HEK293 (cell line): ENCODE results near the gene MSRB2.

Experiments
- CTCF ChIA-PET: fragments of 350-600 bp; formaldehyde crosslinking; extraction: SDS; loops from one replicate; lab custom pipeline; 2021; ENCODE audit warnings: antibody characterized with exemption; lab: Yijun Ruan, JAX
- POLR2A ChIA-PET: fragments of 300-600 bp; formaldehyde crosslinking; extraction: SDS; loops from one replicate; lab custom pipeline; 2020; ENCODE audit warnings: antibody characterized with exemption, inconsistent platforms; lab: Yijun Ruan, JAX
- H3K27ac ChIP-seq: fragments of 200-500 bp; sonication (Bioruptor generic); 2 replicates; pipeline ENCODE4 v1.5.1; 2014; ENCODE audit warnings: low read depth, low read length, control low read depth, inconsistent platforms; ENCODE audit errors: extremely low read depth
- H3K36me3 ChIP-seq, 2 experiments: fragments of 200-500 bp in 1 of 2; sonication (Bioruptor generic) in 1 of 2; 1 replicate in 1 of 2; 2 replicates in 1 of 2; pipeline ENCODE4 v1.5.1; 2014 to 2017; ENCODE audit warnings: inconsistent platforms in 2 of 2, low read length in 2 of 2; ENCODE audit not compliant: control insufficient read depth in 2 of 2, insufficient read depth in 1 of 2
- H3K4me1 ChIP-seq: fragments of 200-500 bp; sonication (Bioruptor generic); 2 replicates; pipeline ENCODE4 v1.5.1; 2014; ENCODE audit warnings: mild to moderate bottlenecking, low read length, inconsistent platforms; ENCODE audit not compliant: control insufficient read depth, insufficient read depth
- H3K4me3 ChIP-seq: 2 replicates; pipeline ENCODE4 v1.5.1; 2011; ENCODE audit warnings: low read depth, mild to moderate bottlenecking, control low read depth, low read length, moderate library complexity
- H3K9me3 ChIP-seq: fragments of 200-500 bp; sonication (Bioruptor generic); 2 replicates; pipeline ENCODE4 v1.5.1; 2014; ENCODE audit warnings: low read depth, low read length, inconsistent platforms; ENCODE audit not compliant: control insufficient read depth, insufficient read depth
- HOXA7 ChIP-seq: sonication (generic); formaldehyde crosslinking; IDR thresholded peaks from 2 replicates; pipeline ENCODE4 v1.8.1; 2022; ENCODE audit warnings: missing genetic modification reagents, borderline replicate concordance
- KLF10 ChIP-seq: fragments of 450-650 bp; IDR thresholded peaks from 2 replicates; pipeline ENCODE4 v1.5.1; 2018; ENCODE audit warnings: missing biosample characterization, mild to moderate bottlenecking, missing genetic modification characterization
- SP2 ChIP-seq: fragments of 450-650 bp; formaldehyde crosslinking; IDR thresholded peaks from 2 replicates; pipeline ENCODE4 v1.5.1; 2016; ENCODE audit warnings: missing biosample characterization, missing genetic modification characterization
- WT1 ChIP-seq: fragments of 450-650 bp; formaldehyde crosslinking; IDR thresholded peaks from 2 replicates; pipeline ENCODE4 v1.5.1; 2016; ENCODE audit warnings: missing biosample characterization, missing genetic modification characterization
- ZBTB17 ChIP-seq: fragments of 450-650 bp; formaldehyde crosslinking; IDR thresholded peaks from 2 replicates; pipeline ENCODE4 v1.5.1; 2016; ENCODE audit warnings: missing biosample characterization, missing genetic modification characterization
- ZBTB44 ChIP-seq: fragments of 450-650 bp; IDR thresholded peaks from 2 replicates; pipeline ENCODE4 v1.5.1; 2018; ENCODE audit warnings: missing biosample characterization, mild to moderate bottlenecking, missing genetic modification characterization
- ZBTB7A ChIP-seq: fragments of 450-650 bp; formaldehyde crosslinking; IDR thresholded peaks from 2 replicates; pipeline ENCODE4 v1.5.1; 2016; ENCODE audit warnings: low read depth, missing biosample characterization, missing genetic modification characterization
- ZFHX2 ChIP-seq: fragments of 450-650 bp; formaldehyde crosslinking; conservative IDR thresholded peaks from 2 replicates; pipeline ENCODE4 v1.5.1; 2016; ENCODE audit warnings: missing biosample characterization, missing genetic modification characterization
- ZFP69B ChIP-seq: fragments of 450-650 bp; formaldehyde crosslinking; IDR thresholded peaks from 2 replicates; pipeline ENCODE4 v1.5.1; 2016; ENCODE audit warnings: missing biosample characterization, missing genetic modification characterization
- ZNF366 ChIP-seq: fragments of 450-650 bp; formaldehyde crosslinking; conservative IDR thresholded peaks from 2 replicates; pipeline ENCODE4 v1.5.1; 2016; ENCODE audit warnings: missing biosample characterization, missing genetic modification characterization
- ZNF416 ChIP-seq: fragments of 450-650 bp; formaldehyde crosslinking; IDR thresholded peaks from 2 replicates; pipeline ENCODE4 v1.5.1; 2016; ENCODE audit warnings: missing biosample characterization, missing genetic modification characterization
- ZNF449 ChIP-seq: fragments of 450-650 bp; formaldehyde crosslinking; IDR thresholded peaks from 2 replicates; pipeline ENCODE4 v1.5.1; 2017; ENCODE audit warnings: missing biosample characterization, mild to moderate bottlenecking, missing genetic modification characterization, moderate library complexity
- ZNF513 ChIP-seq: fragments of 450-650 bp; IDR thresholded peaks from 2 replicates; pipeline ENCODE4 v1.5.1; 2018; ENCODE audit warnings: missing biosample characterization, missing genetic modification characterization
- ZNF530 ChIP-seq: fragments of 450-650 bp; formaldehyde crosslinking; IDR thresholded peaks from 2 replicates; pipeline ENCODE4 v1.5.1; 2016; ENCODE audit warnings: low read depth, missing biosample characterization, missing genetic modification characterization
- ZNF549 ChIP-seq: fragments of 450-650 bp; IDR thresholded peaks from 2 replicates; pipeline ENCODE4 v1.5.1; 2018; ENCODE audit warnings: missing biosample characterization, missing genetic modification characterization, mild to moderate bottlenecking, inconsistent platforms, moderate library complexity
- ZNF596 ChIP-seq: fragments of 450-650 bp; IDR thresholded peaks from 2 replicates; pipeline ENCODE4 v1.5.0; 2018; ENCODE audit warnings: missing biosample characterization, mild to moderate bottlenecking, missing genetic modification characterization, moderate library complexity
- ZNF747 ChIP-seq: fragments of 450-650 bp; formaldehyde crosslinking; IDR thresholded peaks from 2 replicates; pipeline ENCODE4 v1.5.1; 2016; ENCODE audit warnings: missing biosample characterization, missing genetic modification characterization
- TF ChIP-seq, protein P1 (sequence below): fragments of 450-650 bp; formaldehyde crosslinking; IDR thresholded peaks from 2 replicates; pipeline ENCODE4 v1.5.1; 2016; ENCODE audit warnings: missing biosample characterization, missing genetic modification characterization, borderline replicate concordance
- TF ChIP-seq, protein P2 (sequence below): fragments of 450-650 bp; formaldehyde crosslinking; IDR thresholded peaks from 2 replicates; pipeline ENCODE4 v1.5.1; 2016; ENCODE audit warnings: missing biosample characterization, missing genetic modification characterization

MSRB2 gene

DNA sequence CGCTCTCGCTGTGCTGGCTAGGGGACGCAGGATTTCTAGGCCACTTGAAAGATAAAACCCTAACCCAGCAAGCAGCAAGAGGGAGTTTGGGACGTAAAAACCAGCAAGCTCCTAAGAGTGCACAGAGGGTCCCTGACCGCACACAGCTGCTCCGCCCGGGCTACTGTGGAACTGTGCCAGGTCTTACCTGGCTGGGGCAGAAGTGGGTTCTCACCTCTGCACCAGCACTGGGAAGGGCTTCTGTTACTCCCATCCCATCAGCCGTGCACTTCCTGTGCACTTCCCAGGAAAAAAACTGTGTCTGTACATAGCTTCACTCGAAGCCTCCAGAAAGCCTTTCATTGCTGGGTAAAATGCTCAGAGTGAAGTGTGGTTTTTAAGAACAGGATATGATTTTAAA is 50.9 kb downstream of the MSRB2 start:
- Histone ChIP-seq H3K9me3 (no peaks in the 10 kb centered on the region), H3K4me1 (no peaks in the 10 kb centered on the region), H3K27ac (no peak overlapping the region)
- TF ChIP-seq ZBTB44 (no peak), WT1 (tag by site-specific recombination) (no peak), ZNF530 (tag by site-specific recombination) (no peak), ZBTB7A (tag by site-specific recombination) (no peak), HOXA7 (CRISPR knock-in tag) (no peak), KLF10 (tag by site-specific recombination) (no peak), ZNF513 (no peak), SP2 (tag by site-specific recombination) (no peak), ZFP69B (no peak), ZFHX2 (tag by site-specific recombination) (no peak), ZNF549 (tag by site-specific recombination) (no peak), ZBTB17 (tag by site-specific recombination) (no peak), ZNF416 (tag by site-specific recombination) (no peak), ZNF596 (no peak), ZNF449 (tag by site-specific recombination) (no peak), ZNF747 (tag by site-specific recombination) (no peak), ZNF366 (tag by site-specific recombination) (no peak)
- TF ChIP-seq, protein P1, sequence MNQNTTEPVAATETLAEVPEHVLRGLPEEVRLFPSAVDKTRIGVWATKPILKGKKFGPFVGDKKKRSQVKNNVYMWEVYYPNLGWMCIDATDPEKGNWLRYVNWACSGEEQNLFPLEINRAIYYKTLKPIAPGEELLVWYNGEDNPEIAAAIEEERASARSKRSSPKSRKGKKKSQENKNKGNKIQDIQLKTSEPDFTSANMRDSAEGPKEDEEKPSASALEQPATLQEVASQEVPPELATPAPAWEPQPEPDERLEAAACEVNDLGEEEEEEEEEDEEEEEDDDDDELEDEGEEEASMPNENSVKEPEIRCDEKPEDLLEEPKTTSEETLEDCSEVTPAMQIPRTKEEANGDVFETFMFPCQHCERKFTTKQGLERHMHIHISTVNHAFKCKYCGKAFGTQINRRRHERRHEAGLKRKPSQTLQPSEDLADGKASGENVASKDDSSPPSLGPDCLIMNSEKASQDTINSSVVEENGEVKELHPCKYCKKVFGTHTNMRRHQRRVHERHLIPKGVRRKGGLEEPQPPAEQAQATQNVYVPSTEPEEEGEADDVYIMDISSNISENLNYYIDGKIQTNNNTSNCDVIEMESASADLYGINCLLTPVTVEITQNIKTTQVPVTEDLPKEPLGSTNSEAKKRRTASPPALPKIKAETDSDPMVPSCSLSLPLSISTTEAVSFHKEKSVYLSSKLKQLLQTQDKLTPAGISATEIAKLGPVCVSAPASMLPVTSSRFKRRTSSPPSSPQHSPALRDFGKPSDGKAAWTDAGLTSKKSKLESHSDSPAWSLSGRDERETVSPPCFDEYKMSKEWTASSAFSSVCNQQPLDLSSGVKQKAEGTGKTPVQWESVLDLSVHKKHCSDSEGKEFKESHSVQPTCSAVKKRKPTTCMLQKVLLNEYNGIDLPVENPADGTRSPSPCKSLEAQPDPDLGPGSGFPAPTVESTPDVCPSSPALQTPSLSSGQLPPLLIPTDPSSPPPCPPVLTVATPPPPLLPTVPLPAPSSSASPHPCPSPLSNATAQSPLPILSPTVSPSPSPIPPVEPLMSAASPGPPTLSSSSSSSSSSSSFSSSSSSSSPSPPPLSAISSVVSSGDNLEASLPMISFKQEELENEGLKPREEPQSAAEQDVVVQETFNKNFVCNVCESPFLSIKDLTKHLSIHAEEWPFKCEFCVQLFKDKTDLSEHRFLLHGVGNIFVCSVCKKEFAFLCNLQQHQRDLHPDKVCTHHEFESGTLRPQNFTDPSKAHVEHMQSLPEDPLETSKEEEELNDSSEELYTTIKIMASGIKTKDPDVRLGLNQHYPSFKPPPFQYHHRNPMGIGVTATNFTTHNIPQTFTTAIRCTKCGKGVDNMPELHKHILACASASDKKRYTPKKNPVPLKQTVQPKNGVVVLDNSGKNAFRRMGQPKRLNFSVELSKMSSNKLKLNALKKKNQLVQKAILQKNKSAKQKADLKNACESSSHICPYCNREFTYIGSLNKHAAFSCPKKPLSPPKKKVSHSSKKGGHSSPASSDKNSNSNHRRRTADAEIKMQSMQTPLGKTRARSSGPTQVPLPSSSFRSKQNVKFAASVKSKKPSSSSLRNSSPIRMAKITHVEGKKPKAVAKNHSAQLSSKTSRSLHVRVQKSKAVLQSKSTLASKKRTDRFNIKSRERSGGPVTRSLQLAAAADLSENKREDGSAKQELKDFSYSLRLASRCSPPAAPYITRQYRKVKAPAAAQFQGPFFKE, result no peak
- TF ChIP-seq, protein P2, sequence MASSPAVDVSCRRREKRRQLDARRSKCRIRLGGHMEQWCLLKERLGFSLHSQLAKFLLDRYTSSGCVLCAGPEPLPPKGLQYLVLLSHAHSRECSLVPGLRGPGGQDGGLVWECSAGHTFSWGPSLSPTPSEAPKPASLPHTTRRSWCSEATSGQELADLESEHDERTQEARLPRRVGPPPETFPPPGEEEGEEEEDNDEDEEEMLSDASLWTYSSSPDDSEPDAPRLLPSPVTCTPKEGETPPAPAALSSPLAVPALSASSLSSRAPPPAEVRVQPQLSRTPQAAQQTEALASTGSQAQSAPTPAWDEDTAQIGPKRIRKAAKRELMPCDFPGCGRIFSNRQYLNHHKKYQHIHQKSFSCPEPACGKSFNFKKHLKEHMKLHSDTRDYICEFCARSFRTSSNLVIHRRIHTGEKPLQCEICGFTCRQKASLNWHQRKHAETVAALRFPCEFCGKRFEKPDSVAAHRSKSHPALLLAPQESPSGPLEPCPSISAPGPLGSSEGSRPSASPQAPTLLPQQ (tag by site-specific recombination), result no peak
- TF ChIP-seq, all 188 proteins: peak for 0
- CTCF ChIA-PET, result interaction anchor here (1.0 kb wide), 1 partner anchor 69 kb away, joined by 3 read pairs; no protein-coding TSS in a partner anchor
- H3K36me3 ChIP-seq, result no peaks in the 10 kb centered on the region
- POLR2A ChIA-PET, result no interaction called here
- no peak overlapping the region for H3K4me3 ChIP-seq
